ENCODE measurements around the gene ATM. TPM values are rescaled to one million over a fixed set of nuclear protein-coding genes. Genes with fewer than 3 reads are reported as not detected.

The ATM gene
- total and polyA plus RNA-seq, 2 donors (not counting 3 experiments of a cell fraction or from before 2014, with no cell fraction given) = 11.8 to 49.7 TPM

DNA sequence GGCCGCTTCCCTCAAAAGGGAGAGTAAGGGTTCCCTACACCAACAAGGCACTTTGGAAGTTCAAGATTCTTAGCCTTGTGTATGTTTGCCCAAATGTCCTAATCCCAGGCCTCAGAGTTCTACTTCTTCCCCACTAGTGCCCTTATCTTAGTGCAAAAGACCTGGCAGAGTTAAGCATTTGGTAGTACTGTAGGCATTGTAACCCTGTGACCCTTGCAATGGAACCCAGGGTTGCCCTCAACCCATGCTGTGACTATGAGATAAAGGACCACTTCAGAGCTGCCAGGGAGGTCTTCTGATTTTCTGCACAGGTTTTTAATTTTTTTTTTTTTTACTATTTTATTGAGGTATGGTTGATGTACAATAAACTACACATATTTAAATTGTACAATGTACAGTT lies 179.4 kb downstream of the ATM start:
- BruUV-seq (replicated peaks) = no TSS peak
- H3K4me1 ChIP-seq (ENCODE audit: control insufficient read depth, extremely low read depth, insufficient read depth, low read length) = no peaks in the 10 kb centered on the region
- H3K9ac ChIP-seq (replicated peaks; ENCODE audit: extremely low read depth, insufficient read depth, low read length) = no peak overlapping the region
- dilution Hi-C loops (cut with MboI; ENCODE audit: extremely low pct_ligation_motif_present, low sequenced_read_pairs) = no loop called here
- H3K4me3 ChIP-seq (replicated peaks in 1 of 3; ENCODE audit: insufficient read depth in 1 of 3, low read depth in 1 of 3, low read length in 3 of 3) = no peak overlapping the region
- H3K4me2 ChIP-seq (ENCODE audit: insufficient read depth, low read length) = no peak overlapping the region
- intact Hi-C loops (cut with micrococcal nuclease) = no loop called here
- ChIA-PET CTCF (no interaction called here), POLR2A (no interaction called here)
- TF ChIP-seq EZH2 (IDR thresholded peaks at IDR 0.05; ENCODE audit: borderline replicate concordance, low read depth, low read length, severe bottlenecking) (no peak), POLR2AphosphoS5 (IDR thresholded peaks at IDR 0.05; ENCODE audit: insufficient read depth, low read depth, low read length) (no peak), MYC (IDR thresholded peaks at IDR 0.05; ENCODE audit: low read depth, low read length) (no peak), JUN (IDR thresholded peaks at IDR 0.05; ENCODE audit: borderline replicate concordance, insufficient read depth, insufficient read length, low read depth) (no peak), GATA2 (IDR thresholded peaks at IDR 0.05; ENCODE audit: insufficient read depth, insufficient read length, low read depth, low read length) (no peak), FOS (IDR thresholded peaks at IDR 0.05; ENCODE audit: borderline replicate concordance, insufficient read depth, low read length) (no peak), POLR2A (IDR thresholded peaks at IDR 0.05; ENCODE audit: low read depth, low read length) (no peak)
- TF ChIP-seq, protein P1, sequence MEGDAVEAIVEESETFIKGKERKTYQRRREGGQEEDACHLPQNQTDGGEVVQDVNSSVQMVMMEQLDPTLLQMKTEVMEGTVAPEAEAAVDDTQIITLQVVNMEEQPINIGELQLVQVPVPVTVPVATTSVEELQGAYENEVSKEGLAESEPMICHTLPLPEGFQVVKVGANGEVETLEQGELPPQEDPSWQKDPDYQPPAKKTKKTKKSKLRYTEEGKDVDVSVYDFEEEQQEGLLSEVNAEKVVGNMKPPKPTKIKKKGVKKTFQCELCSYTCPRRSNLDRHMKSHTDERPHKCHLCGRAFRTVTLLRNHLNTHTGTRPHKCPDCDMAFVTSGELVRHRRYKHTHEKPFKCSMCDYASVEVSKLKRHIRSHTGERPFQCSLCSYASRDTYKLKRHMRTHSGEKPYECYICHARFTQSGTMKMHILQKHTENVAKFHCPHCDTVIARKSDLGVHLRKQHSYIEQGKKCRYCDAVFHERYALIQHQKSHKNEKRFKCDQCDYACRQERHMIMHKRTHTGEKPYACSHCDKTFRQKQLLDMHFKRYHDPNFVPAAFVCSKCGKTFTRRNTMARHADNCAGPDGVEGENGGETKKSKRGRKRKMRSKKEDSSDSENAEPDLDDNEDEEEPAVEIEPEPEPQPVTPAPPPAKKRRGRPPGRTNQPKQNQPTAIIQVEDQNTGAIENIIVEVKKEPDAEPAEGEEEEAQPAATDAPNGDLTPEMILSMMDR (IDR thresholded peaks at IDR 0.05; ENCODE audit: extremely low read depth in 1 of 2, insufficient read depth in 1 of 2, low read depth in 1 of 2, low read length in 2 of 2) = no peak
- TF ChIP-seq, protein P2, sequence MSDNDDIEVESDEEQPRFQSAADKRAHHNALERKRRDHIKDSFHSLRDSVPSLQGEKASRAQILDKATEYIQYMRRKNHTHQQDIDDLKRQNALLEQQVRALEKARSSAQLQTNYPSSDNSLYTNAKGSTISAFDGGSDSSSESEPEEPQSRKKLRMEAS (IDR thresholded peaks at IDR 0.05; ENCODE audit: insufficient read depth, insufficient read length) = no peak
- no peaks in the 10 kb centered on the region for H3K79me2 ChIP-seq (ENCODE audit: control insufficient read depth, insufficient read depth, low read length)
- no peaks in the 10 kb centered on the region for H3K27me3 ChIP-seq (ENCODE audit: control insufficient read depth in 2 of 2, insufficient read depth in 2 of 2, low read length in 2 of 2)
- FAIRE-seq (no peak), DNase-seq (ENCODE audit: low read depth, low spot score) (no peak)
- no peak overlapping the region for H2AFZ ChIP-seq (ENCODE audit: low read depth, low read length)
- H4K20me1 ChIP-seq (replicated peaks; ENCODE audit: control insufficient read depth, extremely low read depth, insufficient read depth, low read length) = no peaks in the 10 kb centered on the region
- no peaks in the 10 kb centered on the region for H3K9me3 ChIP-seq (replicated peaks; ENCODE audit: control insufficient read depth, insufficient read depth, low read length)
- H3K27ac ChIP-seq (ENCODE audit: insufficient read depth, low read depth, low read length) = no peak overlapping the region
- no peaks in the 10 kb centered on the region for H3K36me3 ChIP-seq (ENCODE audit: control insufficient read depth in 2 of 2, extremely low read depth in 1 of 2, insufficient read depth in 2 of 2, low read length in 2 of 2)
- no peaks in the 10 kb centered on the region for H3K9me1 ChIP-seq (replicated peaks; ENCODE audit: control insufficient read depth, extremely low read depth, insufficient read depth, low read length)
